Measurements from ENCODE around the gene RALBP1.

DNA sequence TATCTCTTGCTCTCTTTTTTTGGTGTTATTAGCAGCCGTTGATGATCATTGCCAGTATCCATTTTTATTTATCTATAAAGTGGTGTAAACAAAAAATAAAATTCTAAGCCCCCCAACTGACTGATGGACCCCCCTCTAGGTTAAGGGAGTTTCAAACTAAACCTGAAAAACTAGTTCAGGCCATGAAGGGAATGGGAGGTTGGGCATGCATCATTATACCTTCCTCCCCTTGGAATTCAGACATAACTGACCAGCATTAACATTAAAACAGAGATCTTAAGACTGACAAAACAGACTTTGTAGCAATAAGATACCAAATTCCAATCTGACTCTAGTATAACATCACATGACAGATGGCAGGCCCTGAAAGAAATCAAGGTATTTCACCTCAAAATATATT lies 20.2 kb downstream of the RALBP1 start:
- TF ChIP-seq CTCF (IDR thresholded peaks at IDR 0.05), result no peak
- no peak for TF ChIP-seq POLR2A (IDR thresholded peaks at IDR 0.05)
- no peak for TF ChIP-seq EP300 (IDR thresholded peaks at IDR 0.05)
